C4-2B (cell line): ENCODE results near the gene SLC15A2.
"Not testable (repeated sequence)": the region's sequence is repeated elsewhere in the genome, so short reads cannot be mapped to it uniquely, and the experiment has no call there.

Experiments used
- CTCF ChIP-seq: fragments of 450-650 bp; conservative IDR thresholded peaks from 2 replicates; pipeline ENCODE4 v1.5.1; 2017; ENCODE audit warnings: mild to moderate bottlenecking
- ZFX ChIP-seq: fragments of 450-650 bp; IDR thresholded peaks from 2 replicates; pipeline ENCODE4 v1.6.1; 2017

GRCh38 chr3:121938141-121938855, 44.1 kb downstream of the SLC15A2 start:
- TF ChIP-seq CTCF, ZFX: not testable (repeated sequence)
